Activated T-helper 17 cell treated with anti-CD3 and anti-CD28 coated beads, Interleukin-2, amount 50 U/mL, for 72 hours (primary cell): Measurements from ENCODE around the gene PNISR. TPM values are rescaled to one million over a fixed set of nuclear protein-coding genes. Genes with fewer than 3 reads are reported as not detected.

Experiments used
- total RNA-seq, 2 donors: library from RNA; stranded (reverse); gene quantifications; one replicate each; pipeline ENCODE4 v1.2.3, GENCODE V29; 2022

The PNISR gene
- total RNA-seq, 2 donors from 2014 or later = 115 to 288 TPM

Other genes starting within 250 kb of the PNISR start
- gene FAXC, start 75.6 kb downstream of the PNISR start, total RNA-seq = under 1 TPM in 1 of 2 donors, not detected in 1; 0.65 TPM
- gene COQ3, start 31.1 kb downstream of the PNISR start, total RNA-seq = 1 to 10 TPM; 3.0 to 6.9 TPM
- 10 to 100 TPM in 1 of 2 donors, 1 to 10 TPM in 1; 9.3 to 12.4 TPM for gene USP45, start 90.1 kb upstream of the PNISR start, total RNA-seq
- gene CCNC, start 143.4 kb upstream of the PNISR start, total RNA-seq = 10 to 100 TPM; 33.2 to 51.1 TPM
- not detected for gene PRDM13, start 181.5 kb upstream of the PNISR start, total RNA-seq